ENCODE results near the gene TWF2. TPM values are rescaled to one million over a fixed set of nuclear protein-coding genes. Genes with fewer than 3 reads are reported as not detected.

Gene TWF2
- total and polyA plus RNA-seq, 10 of the 15 experiments (the other 5 are each of a cell fraction or from before 2014, with no cell fraction given), result 0.16 to 106 (median 68.5) TPM

DNA sequence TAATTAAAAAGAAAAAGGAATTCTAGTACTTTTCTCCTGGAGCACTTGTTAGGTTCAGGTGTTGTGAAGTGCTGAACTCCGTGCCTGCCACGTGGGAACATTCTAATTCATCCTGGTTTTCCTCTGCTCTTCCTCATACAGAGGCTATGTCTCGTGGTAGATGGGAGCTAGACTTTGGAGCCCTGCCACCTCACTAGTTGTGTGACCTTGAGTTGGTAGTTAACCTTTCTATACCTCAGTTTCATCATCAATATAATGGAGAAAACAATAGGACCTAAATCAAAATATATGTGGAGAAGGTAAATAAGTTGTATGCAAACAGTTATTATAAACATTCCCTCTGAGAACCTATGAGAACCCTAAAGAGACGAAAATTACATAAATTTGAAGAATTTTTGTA, 30.4 kb downstream of the TWF2 start:
- in situ Hi-C loops (cut with MboI) (no loop called here), intact Hi-C loops (cut with micrococcal nuclease; ENCODE audit: unreplicated experiment) (no loop called here)
- H3K27me3 ChIP-seq (replicated peaks in 1 of 2; ENCODE audit: control insufficient read depth in 2 of 2, insufficient read depth in 2 of 2, low read length in 1 of 2), result no peaks in the 10 kb centered on the region
- no TSS peak for BruUV-seq (replicated peaks)
- no peak overlapping the region for H3K4me2 ChIP-seq (ENCODE audit: control insufficient read depth, insufficient read depth)
- SMC1A ChIA-PET (ENCODE audit: uncharacterized antibody, unreplicated experiment), result interaction anchor here (1.1 to 1.8 kb wide), 3 partner anchors 12 to 73 kb away, joined by 3 to 7 read pairs (median 5); partner anchors contain the start of gene TLR9
- CTCF ChIA-PET, result interaction anchor here (5.6 kb wide), 1 partner anchor 13 kb away, joined by 44 read pairs; no protein-coding TSS in a partner anchor
- H3K9me3 ChIP-seq (replicated peaks; ENCODE audit: control insufficient read depth, insufficient read depth, low read length), result no peaks in the 10 kb centered on the region
- peaks cover 21 to 53% of the 10 kb centered on the region in 2 experiments for H3K36me3 ChIP-seq (ENCODE audit: control insufficient read depth in 2 of 2, insufficient read depth in 2 of 2, low read length in 1 of 2)
- no peak overlapping the region for H3K27ac ChIP-seq (ENCODE audit: control insufficient read depth, insufficient read depth)
- POLR2A ChIA-PET, result interaction anchor here (0.7 to 1.6 kb wide), 3 partner anchors 9 to 68 kb away, joined by 3 to 5 read pairs (median 3); no protein-coding TSS in a partner anchor
- no peak overlapping the region for H2AFZ ChIP-seq (ENCODE audit: control insufficient read depth, low read depth, low read length)
- ATAC-seq, result no peak
- FAIRE-seq, result no peak
- peaks cover under 1% of the 10 kb centered on the region; the same call in 1 of the 2 replicates for H3K79me2 ChIP-seq (ENCODE audit: control insufficient read depth, insufficient read depth, low read length)
- no peaks in the 10 kb centered on the region for H4K20me1 ChIP-seq (ENCODE audit: control insufficient read depth, insufficient read depth)
- H3K9ac ChIP-seq (ENCODE audit: control insufficient read depth, insufficient read depth, low read length), result no peak overlapping the region
- TF ChIP-seq ZNF217 (IDR thresholded peaks at IDR 0.05) (no peak), HDGF (IDR thresholded peaks at IDR 0.05) (no peak), BCL11A (IDR thresholded peaks at IDR 0.05; ENCODE audit: low read depth, low read length) (no peak), NFYA (IDR thresholded peaks at IDR 0.05; ENCODE audit: borderline replicate concordance, low read depth, low read length) (no peak), TBL1XR1 (IDR thresholded peaks at IDR 0.05; ENCODE audit: low read depth, low read length) (no peak), RAD21 (IDR thresholded peaks at IDR 0.05; ENCODE audit: insufficient read depth, low read depth, low read length) (no peak), NR2C1 (IDR thresholded peaks at IDR 0.05) (no peak), KAT2A (conservative IDR thresholded peaks at IDR 0.05; ENCODE audit: control insufficient read depth, low read depth, low read length) (no peak)
- TF ChIP-seq, protein P1, sequence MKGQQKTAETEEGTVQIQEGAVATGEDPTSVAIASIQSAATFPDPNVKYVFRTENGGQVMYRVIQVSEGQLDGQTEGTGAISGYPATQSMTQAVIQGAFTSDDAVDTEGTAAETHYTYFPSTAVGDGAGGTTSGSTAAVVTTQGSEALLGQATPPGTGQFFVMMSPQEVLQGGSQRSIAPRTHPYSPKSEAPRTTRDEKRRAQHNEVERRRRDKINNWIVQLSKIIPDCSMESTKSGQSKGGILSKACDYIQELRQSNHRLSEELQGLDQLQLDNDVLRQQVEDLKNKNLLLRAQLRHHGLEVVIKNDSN (IDR thresholded peaks at IDR 0.05; ENCODE audit: borderline replicate concordance, extremely low read length, insufficient read depth, low read depth, low read length), result no peak
- TF ChIP-seq, protein P2, sequence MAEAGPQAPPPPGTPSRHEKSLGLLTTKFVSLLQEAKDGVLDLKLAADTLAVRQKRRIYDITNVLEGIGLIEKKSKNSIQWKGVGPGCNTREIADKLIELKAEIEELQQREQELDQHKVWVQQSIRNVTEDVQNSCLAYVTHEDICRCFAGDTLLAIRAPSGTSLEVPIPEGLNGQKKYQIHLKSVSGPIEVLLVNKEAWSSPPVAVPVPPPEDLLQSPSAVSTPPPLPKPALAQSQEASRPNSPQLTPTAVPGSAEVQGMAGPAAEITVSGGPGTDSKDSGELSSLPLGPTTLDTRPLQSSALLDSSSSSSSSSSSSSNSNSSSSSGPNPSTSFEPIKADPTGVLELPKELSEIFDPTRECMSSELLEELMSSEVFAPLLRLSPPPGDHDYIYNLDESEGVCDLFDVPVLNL (IDR thresholded peaks at IDR 0.05; ENCODE audit: low read depth, low read length), result no peak
- TF ChIP-seq, protein P3, sequence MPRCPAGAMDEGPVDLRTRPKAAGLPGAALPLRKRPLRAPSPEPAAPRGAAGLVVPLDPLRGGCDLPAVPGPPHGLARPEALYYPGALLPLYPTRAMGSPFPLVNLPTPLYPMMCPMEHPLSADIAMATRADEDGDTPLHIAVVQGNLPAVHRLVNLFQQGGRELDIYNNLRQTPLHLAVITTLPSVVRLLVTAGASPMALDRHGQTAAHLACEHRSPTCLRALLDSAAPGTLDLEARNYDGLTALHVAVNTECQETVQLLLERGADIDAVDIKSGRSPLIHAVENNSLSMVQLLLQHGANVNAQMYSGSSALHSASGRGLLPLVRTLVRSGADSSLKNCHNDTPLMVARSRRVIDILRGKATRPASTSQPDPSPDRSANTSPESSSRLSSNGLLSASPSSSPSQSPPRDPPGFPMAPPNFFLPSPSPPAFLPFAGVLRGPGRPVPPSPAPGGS (IDR thresholded peaks at IDR 0.05; ENCODE audit: borderline replicate concordance, insufficient read depth, low read depth, low read length, poor library complexity, severe bottlenecking), result no peak
- TF ChIP-seq, protein P4, sequence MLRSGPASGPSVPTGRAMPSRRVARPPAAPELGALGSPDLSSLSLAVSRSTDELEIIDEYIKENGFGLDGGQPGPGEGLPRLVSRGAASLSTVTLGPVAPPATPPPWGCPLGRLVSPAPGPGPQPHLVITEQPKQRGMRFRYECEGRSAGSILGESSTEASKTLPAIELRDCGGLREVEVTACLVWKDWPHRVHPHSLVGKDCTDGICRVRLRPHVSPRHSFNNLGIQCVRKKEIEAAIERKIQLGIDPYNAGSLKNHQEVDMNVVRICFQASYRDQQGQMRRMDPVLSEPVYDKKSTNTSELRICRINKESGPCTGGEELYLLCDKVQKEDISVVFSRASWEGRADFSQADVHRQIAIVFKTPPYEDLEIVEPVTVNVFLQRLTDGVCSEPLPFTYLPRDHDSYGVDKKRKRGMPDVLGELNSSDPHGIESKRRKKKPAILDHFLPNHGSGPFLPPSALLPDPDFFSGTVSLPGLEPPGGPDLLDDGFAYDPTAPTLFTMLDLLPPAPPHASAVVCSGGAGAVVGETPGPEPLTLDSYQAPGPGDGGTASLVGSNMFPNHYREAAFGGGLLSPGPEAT (IDR thresholded peaks at IDR 0.05; ENCODE audit: low read depth), result no peak
- TF ChIP-seq, protein P5, sequence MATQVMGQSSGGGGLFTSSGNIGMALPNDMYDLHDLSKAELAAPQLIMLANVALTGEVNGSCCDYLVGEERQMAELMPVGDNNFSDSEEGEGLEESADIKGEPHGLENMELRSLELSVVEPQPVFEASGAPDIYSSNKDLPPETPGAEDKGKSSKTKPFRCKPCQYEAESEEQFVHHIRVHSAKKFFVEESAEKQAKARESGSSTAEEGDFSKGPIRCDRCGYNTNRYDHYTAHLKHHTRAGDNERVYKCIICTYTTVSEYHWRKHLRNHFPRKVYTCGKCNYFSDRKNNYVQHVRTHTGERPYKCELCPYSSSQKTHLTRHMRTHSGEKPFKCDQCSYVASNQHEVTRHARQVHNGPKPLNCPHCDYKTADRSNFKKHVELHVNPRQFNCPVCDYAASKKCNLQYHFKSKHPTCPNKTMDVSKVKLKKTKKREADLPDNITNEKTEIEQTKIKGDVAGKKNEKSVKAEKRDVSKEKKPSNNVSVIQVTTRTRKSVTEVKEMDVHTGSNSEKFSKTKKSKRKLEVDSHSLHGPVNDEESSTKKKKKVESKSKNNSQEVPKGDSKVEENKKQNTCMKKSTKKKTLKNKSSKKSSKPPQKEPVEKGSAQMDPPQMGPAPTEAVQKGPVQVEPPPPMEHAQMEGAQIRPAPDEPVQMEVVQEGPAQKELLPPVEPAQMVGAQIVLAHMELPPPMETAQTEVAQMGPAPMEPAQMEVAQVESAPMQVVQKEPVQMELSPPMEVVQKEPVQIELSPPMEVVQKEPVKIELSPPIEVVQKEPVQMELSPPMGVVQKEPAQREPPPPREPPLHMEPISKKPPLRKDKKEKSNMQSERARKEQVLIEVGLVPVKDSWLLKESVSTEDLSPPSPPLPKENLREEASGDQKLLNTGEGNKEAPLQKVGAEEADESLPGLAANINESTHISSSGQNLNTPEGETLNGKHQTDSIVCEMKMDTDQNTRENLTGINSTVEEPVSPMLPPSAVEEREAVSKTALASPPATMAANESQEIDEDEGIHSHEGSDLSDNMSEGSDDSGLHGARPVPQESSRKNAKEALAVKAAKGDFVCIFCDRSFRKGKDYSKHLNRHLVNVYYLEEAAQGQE (IDR thresholded peaks at IDR 0.05; ENCODE audit: low read depth, low read length), result no peak
- RAD21 ChIA-PET (ENCODE audit: unreplicated experiment), result interaction anchor here (0.5 kb wide), 1 partner anchor 40 kb away, joined by 3 read pairs; no protein-coding TSS in a partner anchor
- H3K4me3 ChIP-seq, result no peak overlapping the region
- DNase-seq (ENCODE audit: low read depth, low spot score), result no peak
- WGBS (ENCODE audit: insufficient coverage, insufficient replicate concordance, low lambda C conversion rate, missing lambda C conversion rate), result 91% methylated on average over 4 of the region's 4 CpGs
- H3K4me1 ChIP-seq (ENCODE audit: control insufficient read depth, insufficient read depth, low read length), result no peaks in the 10 kb centered on the region

All from GM12878 (cell line).